ENCODE results near the gene MMP1. TPM values are rescaled to one million over a fixed set of nuclear protein-coding genes. Genes with fewer than 3 reads are reported as not detected.

The MMP1 gene
- total RNA-seq, 1 donor from 2014 or later = not detected

DNA sequence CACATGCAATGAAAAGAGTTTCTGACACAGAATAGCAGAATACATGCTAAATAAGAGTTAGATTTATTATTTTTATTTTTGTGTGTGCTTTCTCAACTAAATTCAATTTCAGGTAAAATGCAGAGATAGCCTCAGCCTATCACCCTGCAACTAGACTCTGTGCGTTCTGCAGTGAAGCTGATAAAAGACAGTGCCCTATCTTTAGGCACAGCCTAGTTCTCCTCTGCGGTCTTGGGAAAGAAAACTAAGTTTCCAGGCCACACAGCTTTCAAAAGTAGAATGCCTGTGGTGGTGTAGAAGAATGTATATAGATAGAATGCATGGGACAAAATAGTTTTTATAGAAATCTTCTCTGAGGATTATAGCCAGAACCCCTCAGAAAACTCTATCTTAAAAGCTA is 12.0 kb upstream of the MMP1 start:
- FAIRE-seq = no peak
- no peak for DNase-seq (ENCODE audit: low spot score in 2 of 2)

GRCh38 chr11:102807921-102808320 is 10.0 kb upstream of the MMP1 start:
- DNase-seq (ENCODE audit: low spot score in 2 of 2) = no peak
- FAIRE-seq = no peak

DNA sequence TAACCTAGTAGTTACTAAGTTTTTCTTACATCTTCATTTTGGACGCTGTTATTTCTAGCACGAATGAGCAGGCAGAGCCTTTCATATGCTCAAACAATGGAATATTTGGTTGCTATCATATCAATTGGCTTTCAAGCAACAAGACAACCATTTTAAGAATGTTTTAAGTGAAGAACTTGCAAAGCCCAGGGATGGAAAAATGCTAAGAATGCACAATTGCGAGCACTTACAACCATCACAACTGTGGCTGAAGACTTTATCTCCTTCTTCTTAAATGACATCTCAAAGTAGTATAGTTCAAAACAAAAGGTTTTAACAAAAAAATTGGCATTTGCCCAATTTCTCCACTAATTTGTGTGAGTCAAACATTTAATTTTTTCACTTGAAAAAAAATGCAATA is 8.3 kb upstream of the MMP1 start:
- FAIRE-seq = no peak
- DNase-seq (ENCODE audit: low spot score in 2 of 2) = no peak

GRCh38 chr11:102802341-102802740 is 4.4 kb upstream of the MMP1 start:
- FAIRE-seq (no peak), DNase-seq (ENCODE audit: low spot score in 2 of 2) (no peak)

DNA sequence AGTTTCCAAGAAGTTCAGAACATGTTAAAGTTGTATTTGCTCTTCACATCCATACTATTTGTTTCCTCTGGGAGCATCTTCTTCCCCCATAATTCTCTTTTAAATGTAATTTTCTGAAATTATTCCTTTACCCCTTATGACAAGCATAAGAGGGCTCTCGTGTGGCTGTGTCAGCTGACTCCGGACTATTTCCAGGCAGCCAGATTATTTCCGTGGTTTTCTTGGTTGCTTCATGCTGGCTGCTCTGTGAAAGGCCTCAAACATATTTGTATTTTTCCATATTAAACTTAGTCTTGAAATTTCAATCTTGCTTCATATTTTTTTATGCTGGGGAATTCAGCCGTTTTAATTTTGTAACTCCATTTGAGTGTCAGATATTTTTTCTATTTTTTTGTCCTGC is 2.8 kb upstream of the MMP1 start:
- DNase-seq (ENCODE audit: low spot score in 2 of 2) (no peak), FAIRE-seq (no peak)

GRCh38 chr11:102799681-102800340 is 1.9 kb upstream of the MMP1 start:
- FAIRE-seq (no peak), DNase-seq (ENCODE audit: low spot score in 2 of 2) (no peak)

DNA sequence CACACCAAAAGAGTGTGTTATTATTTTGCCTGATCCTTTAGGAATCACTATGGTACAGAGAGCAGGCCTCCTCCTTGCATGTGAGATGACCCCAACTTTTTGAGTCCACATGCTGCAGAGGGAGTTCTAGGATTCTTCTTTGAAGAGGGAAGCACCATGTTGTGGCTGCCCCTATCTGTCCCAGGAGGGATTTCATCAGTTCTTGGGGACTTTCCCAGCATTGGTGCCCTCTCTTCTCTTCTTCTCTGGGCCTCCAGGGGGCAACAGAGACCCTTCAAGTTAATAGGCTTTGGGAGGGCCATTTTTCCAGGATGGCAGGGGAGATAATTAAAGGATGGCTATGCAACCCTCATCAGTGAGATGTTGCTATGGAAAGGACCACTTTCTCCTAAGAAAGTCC is 3.6 kb downstream of the MMP1 start:
- no peak for DNase-seq (ENCODE audit: low spot score in 2 of 2)
- no peak for FAIRE-seq

DNA sequence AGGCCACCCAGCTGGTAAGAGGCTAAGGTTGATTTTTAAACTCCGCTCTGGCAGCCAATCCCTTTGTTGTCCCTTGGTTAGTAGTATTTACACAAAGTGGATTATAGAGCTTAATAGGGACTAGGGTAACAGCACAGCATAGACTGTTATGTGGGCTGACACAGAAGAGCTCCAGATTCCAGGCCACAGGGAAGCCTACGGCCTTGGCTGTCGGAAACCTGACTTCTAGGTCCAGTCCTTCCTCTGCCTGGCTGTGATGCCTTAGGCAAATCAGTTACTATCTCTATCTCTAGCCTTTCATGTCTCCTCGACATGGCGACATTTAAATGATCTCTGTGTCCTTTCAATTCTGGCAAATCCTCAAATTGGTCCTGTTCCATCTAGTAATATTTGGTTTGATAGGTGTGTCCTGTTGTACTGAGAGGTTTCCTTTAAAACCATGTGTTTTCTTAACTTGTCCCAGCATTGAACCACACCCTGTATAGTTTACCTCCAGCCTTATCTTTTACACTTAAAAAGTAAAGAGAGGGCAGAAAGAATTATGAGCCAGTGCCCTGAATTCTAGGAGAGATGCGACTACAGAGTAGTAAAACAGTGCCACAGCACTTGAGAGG is 4.2 kb downstream of the MMP1 start:
- DNase-seq (ENCODE audit: low spot score in 2 of 2) = no peak
- FAIRE-seq = no peak

- no peak for FAIRE-seq
These were observed 5.4 kb downstream of the MMP1 start for GRCh38 chr11:102792604-102793003.

DNA sequence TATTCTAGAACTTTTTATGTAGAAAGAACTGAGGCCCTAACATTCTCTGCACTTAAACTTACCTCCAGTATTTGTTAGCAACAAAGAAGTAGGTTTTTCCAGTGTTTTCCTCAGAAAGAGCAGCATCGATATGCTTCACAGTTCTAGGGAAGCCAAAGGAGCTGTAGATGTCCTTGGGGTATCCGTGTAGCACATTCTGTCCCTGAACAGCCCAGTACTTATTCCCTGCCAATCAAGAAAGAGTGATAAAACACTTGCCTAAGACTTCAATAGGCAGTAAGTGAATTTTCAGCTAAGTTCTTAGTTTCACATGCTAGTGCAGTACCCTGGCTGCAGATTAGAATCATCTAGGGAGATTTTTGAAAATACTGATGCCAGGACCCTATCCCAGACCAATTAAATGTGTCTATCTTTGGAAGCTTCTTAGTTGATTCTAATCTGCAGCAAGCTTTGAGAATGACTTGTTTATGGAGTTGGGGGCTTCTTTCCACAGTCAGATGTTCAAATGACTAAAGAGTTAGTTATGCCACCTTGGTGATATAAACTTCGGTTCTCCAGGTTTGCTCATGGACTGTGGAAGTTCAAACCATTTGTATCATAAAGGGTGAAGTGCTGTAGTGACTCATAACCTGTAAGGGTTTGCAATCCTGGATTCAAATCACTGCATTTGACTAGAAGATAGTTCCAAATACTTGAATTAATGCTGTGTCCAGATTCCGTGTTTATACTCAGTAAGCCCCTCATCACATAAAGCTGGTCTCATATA is 6.5 kb downstream of the MMP1 start:
- DNase-seq (ENCODE audit: low spot score in 2 of 2) = no peak

More at GRCh38 chr11:102792604-102793003, 5.4 kb downstream of the MMP1 start:
- DNase-seq (ENCODE audit: low spot score in 2 of 2) = no peak

GRCh38 chr11:102788334-102788995 is 9.5 kb downstream of the MMP1 start:
- no peak for DNase-seq (ENCODE audit: low spot score in 2 of 2)
- FAIRE-seq = no peak

More for the DNA sequence above, 6.5 kb downstream of the MMP1 start:
- FAIRE-seq = no peak

GRCh38 chr11:102784380-102784779 is 13.6 kb downstream of the MMP1 start:
- DNase-seq (ENCODE audit: low spot score in 2 of 2) (no peak), FAIRE-seq (no peak)

DNA sequence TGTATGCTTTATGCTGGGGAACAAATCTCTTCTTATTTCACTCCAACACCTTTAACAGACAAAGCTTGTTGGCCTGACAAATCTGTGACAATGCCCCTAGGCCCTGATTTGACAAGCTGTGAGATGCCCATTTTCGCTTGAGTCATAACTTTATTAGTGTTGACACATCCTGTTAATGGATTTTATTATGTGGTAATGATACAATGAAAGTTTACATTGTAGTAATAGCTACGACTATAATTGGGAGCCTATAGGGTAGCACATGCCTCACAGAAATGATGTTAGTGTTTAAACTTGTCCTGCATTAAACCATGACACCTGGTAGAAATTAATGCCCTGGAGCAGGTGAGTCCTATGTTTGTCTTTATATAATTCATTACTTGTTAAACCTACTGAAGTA is 14.2 kb downstream of the MMP1 start:
- DNase-seq (ENCODE audit: low spot score in 2 of 2) (no peak), FAIRE-seq (no peak)

DNA sequence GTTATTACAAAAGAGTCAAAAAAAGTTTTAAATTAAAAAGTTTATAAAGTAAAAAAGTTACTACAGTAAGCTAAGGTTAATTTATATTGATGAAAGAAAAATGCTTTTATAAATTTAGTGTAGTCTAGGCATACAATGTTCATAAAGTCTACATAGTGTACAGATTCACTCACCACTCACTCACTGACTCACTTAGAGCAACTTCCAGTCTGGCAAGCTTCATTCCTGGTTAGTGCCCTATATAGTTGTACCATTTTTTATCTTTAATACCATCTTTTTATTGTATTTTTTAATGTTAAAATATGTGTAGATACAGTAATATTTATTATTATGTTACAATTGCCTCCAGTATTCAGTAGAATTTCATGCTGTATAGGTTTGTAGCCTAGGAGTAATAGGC is 14.9 kb downstream of the MMP1 start:
- DNase-seq (ENCODE audit: low spot score in 2 of 2) (no peak), FAIRE-seq (peak; percentile 77)

DNA sequence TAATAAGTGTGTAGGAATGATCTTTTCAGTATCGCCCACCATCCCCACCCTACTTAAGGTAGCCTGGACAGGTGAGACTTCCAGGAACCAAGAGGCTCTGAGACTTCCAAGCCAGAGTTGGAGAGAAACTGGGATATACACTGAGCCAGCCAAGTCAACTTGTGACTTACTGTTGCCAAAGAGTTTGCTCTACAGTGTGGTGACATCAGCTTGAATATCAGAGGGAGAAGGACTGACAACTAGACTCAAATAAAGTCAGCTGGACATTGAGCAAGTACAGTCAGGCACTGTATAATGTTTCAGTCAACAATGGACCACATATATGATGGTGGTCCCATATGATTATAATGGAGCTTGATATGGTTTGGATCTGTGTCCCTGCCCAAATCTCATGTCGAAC is 16.3 kb downstream of the MMP1 start:
- no peak for FAIRE-seq
- no peak for DNase-seq (ENCODE audit: low spot score in 2 of 2)

DNA sequence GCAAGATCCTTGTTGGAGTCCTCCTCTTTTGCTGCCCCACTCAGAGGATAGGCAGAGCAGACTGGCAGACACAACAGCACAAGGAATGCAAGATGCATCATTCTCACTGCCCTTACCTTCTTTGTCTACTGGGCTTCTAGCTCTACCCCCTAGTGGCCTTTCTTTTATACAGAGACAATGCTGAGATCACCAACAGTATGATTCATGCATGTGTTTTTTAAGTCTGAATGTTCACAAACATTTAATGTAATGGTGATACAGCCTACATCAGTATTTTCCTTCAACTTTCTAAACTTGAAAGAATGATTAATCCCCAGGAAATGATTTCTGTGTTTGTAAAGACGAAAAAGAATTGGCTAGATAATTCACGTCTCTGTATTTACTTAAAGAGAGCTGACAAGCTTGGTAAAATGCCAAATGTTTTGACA is 17.5 kb downstream of the MMP1 start, which contains the start of gene MMP10:
MMP10 (minus strand) TSS at position 138 of the 428 bp plus-strand sequence; CDS start at position 101, 37 bp downstream.
- no peak for DNase-seq (ENCODE audit: low spot score in 2 of 2)
- FAIRE-seq = no peak

DNA sequence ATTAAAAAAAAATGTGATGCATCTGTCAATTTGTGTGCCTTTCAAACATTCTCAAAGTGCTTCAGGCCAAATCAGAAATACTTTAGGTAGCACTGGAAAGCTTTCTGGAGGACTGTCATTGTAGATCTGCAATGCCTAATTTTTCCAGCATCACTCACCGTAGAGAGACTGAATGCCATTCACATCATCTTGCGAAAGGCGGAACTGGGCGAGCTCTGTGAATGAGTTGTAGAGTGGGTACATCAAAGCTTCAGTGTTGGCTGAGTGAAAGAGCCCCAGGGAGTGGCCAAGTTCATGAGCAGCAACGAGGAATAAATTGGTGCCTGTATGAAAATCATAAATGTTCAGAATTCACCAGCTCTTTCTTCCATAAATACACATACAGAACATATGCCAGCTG is 21.5 kb downstream of the MMP1 start:
- FAIRE-seq (no peak), DNase-seq (ENCODE audit: low spot score in 2 of 2) (no peak)

DNA sequence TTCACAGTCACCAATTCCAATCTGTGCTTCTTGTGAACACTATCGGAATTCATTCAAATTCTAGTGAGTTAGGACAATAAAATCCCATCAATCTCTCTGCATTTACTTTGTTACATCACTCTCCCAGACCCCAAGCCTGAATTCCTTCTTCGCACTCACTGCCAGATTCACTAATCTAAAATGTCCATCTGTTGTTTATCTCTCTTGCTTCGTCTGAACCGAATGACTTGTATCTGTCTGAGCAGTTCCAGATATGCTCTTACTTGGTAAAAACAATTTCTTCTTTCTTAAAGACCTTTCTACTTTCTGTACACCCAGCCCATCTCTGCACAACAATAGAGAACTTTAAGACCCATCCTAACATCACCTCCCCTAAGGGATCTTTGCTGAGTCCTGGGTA is 24.6 kb downstream of the MMP1 start:
- FAIRE-seq (no peak), DNase-seq (ENCODE audit: low spot score in 2 of 2) (no peak)

GRCh38 chr11:102771351-102771750 is 26.6 kb downstream of the MMP1 start:
- DNase-seq (ENCODE audit: low spot score in 2 of 2) = no peak
- no peak for FAIRE-seq

- DNase-seq (ENCODE audit: low spot score in 2 of 2) (no peak), FAIRE-seq (no peak)
These were observed 27.8 kb downstream of the MMP1 start for GRCh38 chr11:102770191-102770590.

DNA sequence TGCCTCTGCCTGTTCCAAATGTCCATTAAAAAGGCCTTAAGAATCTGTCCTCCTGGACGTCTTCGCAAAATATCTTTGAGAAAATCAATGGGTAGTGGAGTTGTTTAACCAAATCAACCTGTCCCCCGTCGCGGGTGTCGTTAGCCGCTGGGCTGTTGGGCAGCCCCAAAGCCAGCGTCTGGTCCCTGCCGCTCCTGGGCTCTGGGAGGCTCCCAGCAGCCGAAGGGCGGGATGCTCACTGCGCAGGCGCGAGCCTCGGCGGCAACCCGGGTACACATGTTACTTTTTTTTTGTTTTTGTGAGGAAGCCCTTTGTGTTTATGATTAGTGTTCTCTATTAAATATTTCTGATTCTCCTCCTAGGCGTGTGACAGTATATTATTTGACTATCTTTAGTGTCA is 30.2 kb downstream of the MMP1 start:
- no peak for DNase-seq (ENCODE audit: low spot score in 2 of 2)
- no peak for FAIRE-seq
